ENCODE measurements around the gene PROZ.

PROZ gene

GRCh38 chr13:113182046-113182445 lies 23.6 kb downstream of the PROZ start:
- DNase-seq: no peak

- no peak for DNase-seq
These were observed 25.1 kb downstream of the PROZ start for GRCh38 chr13:113183450-113184129.

GRCh38 chr13:113184568-113185440 lies 26.4 kb downstream of the PROZ start:
- DNase-seq: no peak

GRCh38 chr13:113186061-113186900 lies 27.8 kb downstream of the PROZ start:
- no peak for DNase-seq

- DNase-seq: no peak
These were observed 28.8 kb downstream of the PROZ start for GRCh38 chr13:113187263-113187669.

- no peak for DNase-seq
These were observed 29.6 kb downstream of the PROZ start for GRCh38 chr13:113187883-113188665.

- no peak for DNase-seq
These were observed 31.7 kb downstream of the PROZ start for GRCh38 chr13:113190181-113190580.

- no peak for DNase-seq
These were observed 33.8 kb downstream of the PROZ start for GRCh38 chr13:113192279-113192678.

- no peak for DNase-seq
These were observed 34.5 kb downstream of the PROZ start for GRCh38 chr13:113192902-113193301.

- no peak for DNase-seq
These were observed 36.9 kb downstream of the PROZ start for GRCh38 chr13:113195360-113195759.

- DNase-seq: no peak
These were observed 38.7 kb downstream of the PROZ start for GRCh38 chr13:113196970-113197737.

- DNase-seq: no peak
These were observed 43.4 kb downstream of the PROZ start for GRCh38 chr13:113201815-113202214.

GRCh38 chr13:113202912-113203311 lies 44.5 kb downstream of the PROZ start:
- no peak for DNase-seq

GRCh38 chr13:113203507-113204377 lies 45.3 kb downstream of the PROZ start:
- DNase-seq: no peak

GRCh38 chr13:113204378-113204734 lies 45.9 kb downstream of the PROZ start:
- DNase-seq: no peak

- DNase-seq: no peak
These were observed 47.0 kb downstream of the PROZ start for GRCh38 chr13:113205428-113205931.

GRCh38 chr13:113207460-113207859 lies 49.0 kb downstream of the PROZ start:
- no peak for DNase-seq

GRCh38 chr13:113207890-113208420 lies 49.5 kb downstream of the PROZ start:
- DNase-seq: no peak

GRCh38 chr13:113208421-113209335 lies 50.2 kb downstream of the PROZ start, which contains the start of gene PCID2:
Gene PCID2, minus strand, starts transcription at chr13:113208669. Its CDS starts 35 bp downstream, at chr13:113208634.
- peak; percentile 30 for DNase-seq

Data from NCI-H1436 treated with DMSO at 0.1 percent for 48 hours (cell line).